Hair follicular keratinocyte (primary cell): Measurements from ENCODE around the gene MPEG1. TPM values are rescaled to one million over a fixed set of nuclear protein-coding genes. Genes with fewer than 3 reads are reported as not detected.

Experiments
- total RNA-seq: library from RNA; depleted of rRNA; stranded (reverse); fragments of >200 nt; gene quantifications from 2 replicates; pipeline ENCODE4 v1.2.3, GENCODE V29; 2015

MPEG1 gene, protein sequence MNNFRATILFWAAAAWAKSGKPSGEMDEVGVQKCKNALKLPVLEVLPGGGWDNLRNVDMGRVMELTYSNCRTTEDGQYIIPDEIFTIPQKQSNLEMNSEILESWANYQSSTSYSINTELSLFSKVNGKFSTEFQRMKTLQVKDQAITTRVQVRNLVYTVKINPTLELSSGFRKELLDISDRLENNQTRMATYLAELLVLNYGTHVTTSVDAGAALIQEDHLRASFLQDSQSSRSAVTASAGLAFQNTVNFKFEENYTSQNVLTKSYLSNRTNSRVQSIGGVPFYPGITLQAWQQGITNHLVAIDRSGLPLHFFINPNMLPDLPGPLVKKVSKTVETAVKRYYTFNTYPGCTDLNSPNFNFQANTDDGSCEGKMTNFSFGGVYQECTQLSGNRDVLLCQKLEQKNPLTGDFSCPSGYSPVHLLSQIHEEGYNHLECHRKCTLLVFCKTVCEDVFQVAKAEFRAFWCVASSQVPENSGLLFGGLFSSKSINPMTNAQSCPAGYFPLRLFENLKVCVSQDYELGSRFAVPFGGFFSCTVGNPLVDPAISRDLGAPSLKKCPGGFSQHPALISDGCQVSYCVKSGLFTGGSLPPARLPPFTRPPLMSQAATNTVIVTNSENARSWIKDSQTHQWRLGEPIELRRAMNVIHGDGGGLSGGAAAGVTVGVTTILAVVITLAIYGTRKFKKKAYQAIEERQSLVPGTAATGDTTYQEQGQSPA
- total RNA-seq, result not detected in 2 replicates

DNA sequence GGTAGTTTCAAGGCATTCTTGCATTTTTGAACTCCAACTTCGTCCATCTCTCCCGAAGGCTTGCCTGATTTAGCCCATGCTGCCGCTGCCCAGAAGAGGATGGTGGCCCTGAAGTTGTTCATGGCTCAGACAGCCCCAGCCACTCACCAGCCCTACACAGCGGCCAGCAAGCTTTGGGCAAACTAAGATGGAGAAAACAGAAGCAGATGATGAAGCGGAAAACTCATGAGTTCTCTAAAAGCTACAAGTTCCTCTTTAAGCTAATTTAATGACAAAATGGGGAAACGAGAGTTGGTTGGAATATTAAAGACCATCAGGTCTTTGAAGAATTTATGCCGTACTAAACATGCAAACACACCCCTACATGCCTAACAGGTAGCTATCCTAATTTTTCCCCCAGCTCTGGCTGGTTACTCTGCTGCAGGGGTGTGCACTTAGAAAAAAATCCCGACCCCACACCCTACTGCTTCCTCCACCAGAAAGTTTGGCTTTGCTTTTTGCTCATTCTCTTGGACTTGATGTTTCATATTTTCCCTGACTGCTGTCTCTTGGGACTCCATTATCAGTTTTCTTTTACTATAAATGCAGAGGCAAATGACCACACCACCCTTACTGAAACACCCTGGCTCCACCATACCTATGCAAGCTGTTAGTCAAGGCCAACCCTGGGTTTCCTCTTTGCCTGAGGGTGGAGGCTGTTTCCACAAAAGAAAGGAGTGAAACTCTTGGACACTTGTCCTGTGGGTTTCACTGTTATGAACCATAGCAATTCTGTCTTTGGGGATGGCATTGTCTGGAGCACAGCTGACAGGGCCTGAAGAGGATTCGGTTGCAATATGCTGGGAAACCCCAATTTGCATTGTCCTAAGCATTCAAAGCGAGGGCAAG, at the start of gene MPEG1:
Gene MPEG1, minus strand, starts transcription at position 184 of the 888 bp plus-strand sequence. Its CDS starts 62 bp downstream, at position 122.

DNA sequence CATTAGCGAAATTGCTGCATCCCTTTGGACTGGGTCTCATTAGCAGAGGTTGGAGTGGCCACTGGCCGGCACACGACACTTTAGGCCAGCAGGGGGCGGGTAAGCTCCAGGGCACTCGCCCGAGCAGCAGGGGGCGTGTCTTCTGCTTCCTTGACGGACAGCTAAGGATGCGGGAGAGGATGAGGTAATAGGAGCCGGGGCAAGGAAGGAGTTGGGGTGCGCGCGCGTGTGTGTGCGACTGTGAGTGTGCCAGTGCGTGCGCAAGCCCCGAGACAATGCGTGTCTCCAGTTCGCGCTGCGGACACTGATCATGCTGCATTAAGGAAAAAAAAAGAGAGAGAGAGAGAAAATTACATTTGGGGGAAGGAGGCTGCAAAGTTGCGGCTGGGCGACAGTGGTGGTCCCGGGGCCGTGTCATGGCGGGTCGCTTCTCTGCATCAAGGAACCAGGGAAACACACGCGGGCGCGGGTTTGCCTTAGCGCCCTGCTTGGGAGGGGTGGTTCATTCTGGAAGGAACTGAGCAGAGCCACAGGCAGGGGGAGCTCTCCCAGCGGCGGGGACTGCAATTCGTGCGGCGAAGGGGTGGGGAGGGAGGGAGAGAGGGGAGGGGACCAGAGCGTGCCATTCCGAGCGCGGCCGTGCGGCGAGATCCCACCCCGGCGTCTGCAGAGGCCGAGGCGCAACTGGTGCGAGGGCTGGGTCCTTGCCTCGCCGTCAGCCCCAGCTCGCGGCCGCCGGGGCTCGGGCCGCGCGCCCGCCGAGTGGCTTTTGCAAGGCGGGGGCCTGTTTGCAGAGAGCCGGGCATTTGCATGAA, 41.0 kb downstream of the MPEG1 start, which contains the start of gene DTX4:
Gene DTX4, plus strand, starts transcription at position 625 of the 815 bp plus-strand sequence. CDS start 464 bp downstream, outside the sequence.

Other genes with a start within 250 kb of the MPEG1 start
- not detected in 2 replicates for gene GLYATL1B, start 126.6 kb downstream of the MPEG1 start, total RNA-seq
- 2.3 and 10.9 TPM in 2 replicates for gene FAM111B, start 105.7 kb downstream of the MPEG1 start, total RNA-seq
- 11.5 and 23.6 TPM in 2 replicates for gene FAM111A, start 70.1 kb downstream of the MPEG1 start, total RNA-seq
- gene DTX4, start 40.8 kb downstream of the MPEG1 start, total RNA-seq, result 5.9 TPM in 2 replicates
- not detected in 2 replicates for gene OR5AN1, start 146.0 kb upstream of the MPEG1 start, total RNA-seq
- gene OR5A2, start 213.5 kb upstream of the MPEG1 start, total RNA-seq, result not detected in 2 replicates
- not detected in 2 replicates for gene OR5A1, start 223.5 kb upstream of the MPEG1 start, total RNA-seq
- not detected in 2 replicates for gene OR4D6, start 244.0 kb upstream of the MPEG1 start, total RNA-seq